Lower leg skin (tissue), 3 donors: Measurements from ENCODE around the gene NCAPG2.

Experiments used
- POLR2A ChIP-seq, 2 donors: fragments of 450-650 bp; IDR thresholded peaks; one replicate each; pipeline ENCODE4 v1.6.1; 2016 to 2017; ENCODE audit warnings: antibody characterized with exemption in 2 of 2, mild to moderate bottlenecking in 1 of 2, moderate library complexity in 1 of 2
- TF ChIP-seq, protein P1 (sequence below), 3 donors: fragments of 450-650 bp; IDR thresholded peaks; one replicate each; pipeline ENCODE4 v1.5.1; 2016; ENCODE audit warnings: antibody characterized with exemption in 3 of 3, mild to moderate bottlenecking in 3 of 3, moderate library complexity in 2 of 3

DNA sequence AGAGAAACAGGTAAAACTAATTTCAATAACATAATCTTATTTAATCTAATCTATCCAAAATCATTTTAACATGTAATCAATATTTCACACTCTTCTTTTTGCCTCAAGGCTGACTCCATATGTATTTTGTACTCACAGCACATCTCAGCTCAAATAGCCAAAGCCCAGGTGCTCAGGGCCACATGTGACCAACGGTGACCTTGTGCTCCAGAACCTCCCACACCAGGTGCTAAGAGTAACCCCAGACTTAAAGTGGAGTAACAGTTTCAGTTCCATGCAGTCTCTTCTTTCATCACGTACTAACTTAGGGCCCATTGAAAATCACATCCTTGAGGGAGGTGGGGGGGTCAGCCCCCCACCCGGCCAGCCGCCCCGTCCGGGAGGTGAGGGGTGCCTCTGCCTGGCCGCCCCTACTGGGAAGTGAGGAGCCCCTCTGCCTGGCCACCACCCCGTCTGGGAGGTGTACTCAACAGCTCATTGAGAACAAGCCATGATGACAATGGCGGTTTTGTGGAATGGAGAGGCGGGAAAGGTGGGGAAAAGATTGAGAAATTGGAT is 47.3 kb downstream of the NCAPG2 start:
- TF ChIP-seq POLR2A (IDR thresholded peaks at IDR 0.05): no peak
- TF ChIP-seq, protein P1, sequence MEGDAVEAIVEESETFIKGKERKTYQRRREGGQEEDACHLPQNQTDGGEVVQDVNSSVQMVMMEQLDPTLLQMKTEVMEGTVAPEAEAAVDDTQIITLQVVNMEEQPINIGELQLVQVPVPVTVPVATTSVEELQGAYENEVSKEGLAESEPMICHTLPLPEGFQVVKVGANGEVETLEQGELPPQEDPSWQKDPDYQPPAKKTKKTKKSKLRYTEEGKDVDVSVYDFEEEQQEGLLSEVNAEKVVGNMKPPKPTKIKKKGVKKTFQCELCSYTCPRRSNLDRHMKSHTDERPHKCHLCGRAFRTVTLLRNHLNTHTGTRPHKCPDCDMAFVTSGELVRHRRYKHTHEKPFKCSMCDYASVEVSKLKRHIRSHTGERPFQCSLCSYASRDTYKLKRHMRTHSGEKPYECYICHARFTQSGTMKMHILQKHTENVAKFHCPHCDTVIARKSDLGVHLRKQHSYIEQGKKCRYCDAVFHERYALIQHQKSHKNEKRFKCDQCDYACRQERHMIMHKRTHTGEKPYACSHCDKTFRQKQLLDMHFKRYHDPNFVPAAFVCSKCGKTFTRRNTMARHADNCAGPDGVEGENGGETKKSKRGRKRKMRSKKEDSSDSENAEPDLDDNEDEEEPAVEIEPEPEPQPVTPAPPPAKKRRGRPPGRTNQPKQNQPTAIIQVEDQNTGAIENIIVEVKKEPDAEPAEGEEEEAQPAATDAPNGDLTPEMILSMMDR (IDR thresholded peaks at IDR 0.05): no peak
